ENCODE measurements around the gene DNM2. TPM values are rescaled to one million over a fixed set of nuclear protein-coding genes. Genes with fewer than 3 reads are reported as not detected.

Gene DNM2
- total RNA-seq, 4 donors from 2014 or later = 182 to 245 (median 218) TPM

DNA sequence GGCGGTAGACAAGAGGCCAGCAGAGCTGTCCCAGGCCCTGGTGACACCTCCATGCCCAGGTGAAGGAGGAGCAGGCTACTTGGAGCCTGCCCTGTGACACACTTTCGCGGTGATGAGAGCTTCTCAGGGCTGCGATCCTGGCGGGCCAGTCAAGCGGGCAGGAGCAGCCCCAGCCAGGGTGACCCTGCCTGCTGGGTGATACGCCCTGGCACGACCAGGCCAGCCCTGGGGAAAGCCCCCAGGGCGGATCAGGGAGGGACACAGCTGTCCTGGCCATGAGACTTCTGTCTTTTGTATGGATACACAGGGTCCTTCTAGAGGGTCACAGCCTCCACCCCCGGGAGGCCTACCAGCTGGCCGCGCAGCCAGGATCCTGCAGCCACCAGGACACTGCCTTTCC is 13.1 kb downstream of the DNM2 start:
- WGBS, 2 donors = 76 to 81% methylated on average over 12 of the region's 12 CpGs
- intact Hi-C loops (cut with DNase I; ENCODE audit: low total_unique reads) = no loop called here
- no peak for DNase-seq (ENCODE audit: low spot score in 2 of 2)
- H3K4me3 ChIP-seq (ENCODE audit: low read depth, poor library complexity, severe bottlenecking) = no peak overlapping the region
- TF ChIP-seq POLR2A (IDR thresholded peaks at IDR 0.05) = no peak
- TF ChIP-seq, protein P1, sequence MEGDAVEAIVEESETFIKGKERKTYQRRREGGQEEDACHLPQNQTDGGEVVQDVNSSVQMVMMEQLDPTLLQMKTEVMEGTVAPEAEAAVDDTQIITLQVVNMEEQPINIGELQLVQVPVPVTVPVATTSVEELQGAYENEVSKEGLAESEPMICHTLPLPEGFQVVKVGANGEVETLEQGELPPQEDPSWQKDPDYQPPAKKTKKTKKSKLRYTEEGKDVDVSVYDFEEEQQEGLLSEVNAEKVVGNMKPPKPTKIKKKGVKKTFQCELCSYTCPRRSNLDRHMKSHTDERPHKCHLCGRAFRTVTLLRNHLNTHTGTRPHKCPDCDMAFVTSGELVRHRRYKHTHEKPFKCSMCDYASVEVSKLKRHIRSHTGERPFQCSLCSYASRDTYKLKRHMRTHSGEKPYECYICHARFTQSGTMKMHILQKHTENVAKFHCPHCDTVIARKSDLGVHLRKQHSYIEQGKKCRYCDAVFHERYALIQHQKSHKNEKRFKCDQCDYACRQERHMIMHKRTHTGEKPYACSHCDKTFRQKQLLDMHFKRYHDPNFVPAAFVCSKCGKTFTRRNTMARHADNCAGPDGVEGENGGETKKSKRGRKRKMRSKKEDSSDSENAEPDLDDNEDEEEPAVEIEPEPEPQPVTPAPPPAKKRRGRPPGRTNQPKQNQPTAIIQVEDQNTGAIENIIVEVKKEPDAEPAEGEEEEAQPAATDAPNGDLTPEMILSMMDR (IDR thresholded peaks at IDR 0.05) = no peak

DNA sequence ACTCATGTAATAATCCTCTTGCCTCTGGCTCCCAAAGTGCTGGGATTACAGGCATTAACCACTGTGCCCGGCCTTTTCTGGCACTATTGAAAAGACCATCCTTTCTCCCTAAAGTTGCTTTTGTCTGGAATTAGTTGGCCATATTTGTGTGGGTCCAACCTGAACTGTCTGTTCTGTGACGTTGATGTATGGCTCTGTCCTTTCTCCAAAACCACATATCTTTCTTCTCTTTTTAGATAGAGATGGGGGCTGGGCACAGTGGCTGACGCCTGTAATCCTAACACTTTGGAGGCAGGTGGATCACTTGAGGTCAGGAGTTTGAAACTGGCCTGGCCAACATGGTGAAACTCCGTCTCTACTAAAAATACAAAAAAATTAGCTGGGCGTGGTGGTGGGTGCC is 17.9 kb downstream of the DNM2 start:
- no peak for TF ChIP-seq POLR2A (IDR thresholded peaks at IDR 0.05)
- TF ChIP-seq, protein P1 (IDR thresholded peaks at IDR 0.05) = no peak
- intact Hi-C loops (cut with DNase I; ENCODE audit: low total_unique reads) = no loop called here
- no peak overlapping the region for H3K4me3 ChIP-seq (ENCODE audit: low read depth, poor library complexity, severe bottlenecking)
- WGBS, 2 donors = 92 to 94% methylated on average over 5 of the region's 5 CpGs
- DNase-seq (ENCODE audit: low spot score in 2 of 2) = no peak

DNA sequence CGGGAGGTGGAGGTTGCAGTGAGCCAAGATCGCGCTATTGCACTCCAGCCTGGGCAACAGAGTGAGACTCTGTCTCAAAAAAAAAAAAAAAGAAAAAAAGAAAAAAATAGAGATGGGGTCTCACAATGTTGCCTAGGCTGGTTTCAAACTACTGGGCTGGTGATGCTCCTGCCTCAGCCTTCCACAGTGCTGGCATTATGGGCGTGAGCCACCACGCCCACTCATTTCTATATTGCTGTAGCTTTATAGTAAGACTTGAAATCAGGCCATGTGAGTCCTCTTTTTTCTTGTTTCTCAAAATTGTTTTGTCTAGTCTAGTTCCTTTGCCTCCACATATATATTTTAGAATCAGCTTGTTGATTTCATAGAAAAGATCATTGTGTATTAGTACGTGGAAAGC is 18.3 kb downstream of the DNM2 start:
- intact Hi-C loops (cut with DNase I; ENCODE audit: low total_unique reads) = no loop called here
- 83 to 88% methylated on average over 6 of the region's 6 CpGs for WGBS, 2 donors

DNA sequence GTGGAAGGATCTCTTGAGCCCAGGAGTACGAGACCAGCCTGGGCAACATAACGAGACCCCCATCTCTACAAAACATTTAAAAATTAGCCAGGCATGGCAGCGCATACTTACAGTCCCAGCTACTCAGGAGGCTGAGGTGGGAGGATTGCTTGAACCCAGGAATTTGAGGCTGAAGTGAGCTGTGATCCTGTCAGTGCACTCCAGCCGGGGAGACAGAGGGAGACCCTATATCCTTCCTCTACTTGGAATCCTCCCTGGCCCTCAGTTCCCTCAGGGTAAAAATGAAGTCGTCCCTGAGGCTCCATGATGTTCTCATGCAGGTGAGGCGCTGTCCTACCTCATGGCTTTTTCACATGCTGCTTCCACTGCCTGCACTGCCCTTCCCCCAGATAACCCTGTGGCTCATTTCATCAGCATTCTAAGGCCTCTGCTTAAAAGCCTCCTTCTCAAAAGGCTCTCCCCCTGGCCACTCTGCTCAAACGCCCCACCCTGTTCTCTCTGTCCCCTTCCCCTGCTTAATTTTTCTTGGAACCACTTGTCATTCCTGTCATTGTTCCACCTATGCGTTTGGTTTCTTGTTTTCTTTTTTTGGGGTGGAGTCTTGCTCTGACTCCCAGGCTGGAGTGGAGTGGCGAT is 19.2 kb downstream of the DNM2 start:
- TF ChIP-seq, protein P1 (IDR thresholded peaks at IDR 0.05) = no peak
- no peak for TF ChIP-seq POLR2A (IDR thresholded peaks at IDR 0.05)
- intact Hi-C loops (cut with DNase I; ENCODE audit: low total_unique reads) = no loop called here
- no peak for DNase-seq (ENCODE audit: low spot score in 2 of 2)
- WGBS, 2 donors = 81 to 83% methylated on average over 9 of the region's 9 CpGs
- no peak overlapping the region for H3K4me3 ChIP-seq (ENCODE audit: low read depth, poor library complexity, severe bottlenecking)

More for the DNA sequence above, 18.3 kb downstream of the DNM2 start:
- TF ChIP-seq, protein P1 (IDR thresholded peaks at IDR 0.05) = no peak
- TF ChIP-seq POLR2A (IDR thresholded peaks at IDR 0.05) = no peak
- no peak overlapping the region for H3K4me3 ChIP-seq (ENCODE audit: low read depth, poor library complexity, severe bottlenecking)
- DNase-seq (ENCODE audit: low spot score in 2 of 2) = no peak

DNA sequence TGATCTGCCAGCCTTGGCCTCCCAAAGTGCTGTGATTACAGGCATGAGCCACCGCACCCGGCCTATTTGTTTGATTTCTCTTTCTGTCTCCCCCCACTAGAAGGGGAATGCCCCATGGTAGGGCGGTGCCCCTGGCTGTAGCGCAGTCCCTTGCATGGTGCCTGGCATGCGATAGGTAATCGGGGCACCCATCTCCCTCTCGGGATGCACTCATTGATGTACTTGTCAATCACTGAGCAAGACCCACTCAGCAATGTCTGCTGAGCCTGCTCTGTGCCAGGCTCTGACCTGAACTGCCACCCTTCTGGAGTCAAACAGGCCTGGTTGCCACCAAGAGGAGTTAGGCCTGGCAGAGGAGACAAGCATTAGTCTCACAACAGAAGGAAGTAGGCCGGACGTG is 19.8 kb downstream of the DNM2 start:
- intact Hi-C loops (cut with DNase I; ENCODE audit: low total_unique reads) = no loop called here
- 89 to 92% methylated on average over 9 of the region's 9 CpGs for WGBS, 2 donors
- no peak for TF ChIP-seq POLR2A (IDR thresholded peaks at IDR 0.05)
- TF ChIP-seq, protein P1 (IDR thresholded peaks at IDR 0.05) = no peak
- no peak overlapping the region for H3K4me3 ChIP-seq (ENCODE audit: low read depth, poor library complexity, severe bottlenecking)
- no peak for DNase-seq (ENCODE audit: low spot score in 2 of 2)

DNA sequence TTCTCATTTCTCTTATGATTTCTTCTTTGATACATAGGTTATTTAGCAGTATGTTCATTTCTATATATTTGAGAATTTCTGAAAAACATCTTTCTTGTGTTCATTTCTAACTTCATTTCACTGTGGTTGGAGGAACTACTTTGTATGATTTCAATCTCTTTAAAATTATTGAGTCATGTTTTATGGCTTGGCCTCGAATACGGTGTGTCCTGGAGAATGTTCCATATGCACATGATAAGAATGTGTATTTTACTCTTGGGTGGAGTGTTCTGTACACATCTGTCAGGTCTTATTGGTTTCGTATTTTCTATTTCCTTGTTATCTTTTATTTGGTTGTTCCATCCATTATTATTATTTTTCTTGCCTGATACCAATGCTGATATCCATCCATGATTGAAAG is 22.9 kb downstream of the DNM2 start:
- DNase-seq (ENCODE audit: low spot score in 2 of 2) = no peak
- intact Hi-C loops (cut with DNase I; ENCODE audit: low total_unique reads) = no loop called here

More for the DNA sequence above, 22.9 kb downstream of the DNM2 start:
- TF ChIP-seq POLR2A (IDR thresholded peaks at IDR 0.05) = no peak
- TF ChIP-seq, protein P1 (IDR thresholded peaks at IDR 0.05) = no peak
- no peak overlapping the region for H3K4me3 ChIP-seq (ENCODE audit: low read depth, poor library complexity, severe bottlenecking)
- 68 to 71% methylated on average over 3 of the region's 3 CpGs for WGBS, 2 donors

Data from lower leg skin (tissue), 4 donors.